Measurements from ENCODE around the gene PPP5C. TPM values are rescaled to one million over a fixed set of nuclear protein-coding genes. Genes with fewer than 3 reads are reported as not detected.
"Not testable (repeated sequence)": the region's sequence is repeated elsewhere in the genome, so short reads cannot be mapped to it uniquely, and the experiment has no call there.

PPP5C gene
- total and polyA plus RNA-seq, 9 of the 15 experiments (the other 6 are each of a cell fraction or from before 2014, with no cell fraction given) = 1.9 to 166 (median 108) TPM

DNA sequence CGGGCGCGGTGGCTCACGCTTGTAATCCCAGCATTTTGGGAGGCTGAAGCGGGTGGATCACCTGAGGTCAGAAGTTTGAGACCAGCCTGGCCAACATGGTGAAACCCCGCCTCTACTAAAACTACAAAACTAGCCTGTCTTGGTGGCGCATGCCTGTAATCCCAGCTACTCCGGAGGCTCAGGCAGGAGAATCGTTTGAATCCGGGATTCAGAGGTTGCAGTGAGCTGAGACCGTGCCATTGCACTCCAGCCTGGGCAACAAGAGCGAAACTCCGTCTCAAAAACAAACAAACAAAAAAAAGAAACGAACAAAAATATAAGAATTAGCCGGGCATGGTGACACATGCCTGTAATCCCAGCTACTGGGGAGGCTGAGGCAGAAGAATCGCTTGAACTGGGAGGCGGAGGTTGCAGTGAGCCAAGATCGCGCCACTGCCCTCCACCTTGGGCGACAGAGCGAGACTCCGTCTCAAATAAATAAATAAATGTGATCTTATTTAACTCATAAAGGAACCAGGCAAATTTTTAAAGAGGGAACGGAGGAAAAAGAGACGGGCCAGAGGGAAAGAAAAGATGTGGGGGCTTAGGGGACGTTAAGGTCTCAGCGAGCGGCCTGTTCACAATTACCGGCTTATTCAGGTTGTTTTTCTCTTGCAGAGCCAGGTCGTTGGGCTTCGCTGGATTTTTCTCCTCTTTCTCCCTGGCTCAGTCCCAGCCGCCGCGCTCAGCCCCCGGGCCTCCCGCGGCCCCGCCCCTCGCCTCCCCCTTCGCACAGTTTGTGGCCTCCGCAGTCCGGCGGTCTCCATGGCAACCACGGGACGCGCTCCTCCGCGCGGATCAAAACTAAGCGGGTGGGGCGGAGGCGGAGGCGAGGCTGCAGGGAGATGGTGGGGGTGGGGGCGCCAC lies 69.2 kb downstream of the PPP5C start (continued):
- TF ChIP-seq, protein P1, sequence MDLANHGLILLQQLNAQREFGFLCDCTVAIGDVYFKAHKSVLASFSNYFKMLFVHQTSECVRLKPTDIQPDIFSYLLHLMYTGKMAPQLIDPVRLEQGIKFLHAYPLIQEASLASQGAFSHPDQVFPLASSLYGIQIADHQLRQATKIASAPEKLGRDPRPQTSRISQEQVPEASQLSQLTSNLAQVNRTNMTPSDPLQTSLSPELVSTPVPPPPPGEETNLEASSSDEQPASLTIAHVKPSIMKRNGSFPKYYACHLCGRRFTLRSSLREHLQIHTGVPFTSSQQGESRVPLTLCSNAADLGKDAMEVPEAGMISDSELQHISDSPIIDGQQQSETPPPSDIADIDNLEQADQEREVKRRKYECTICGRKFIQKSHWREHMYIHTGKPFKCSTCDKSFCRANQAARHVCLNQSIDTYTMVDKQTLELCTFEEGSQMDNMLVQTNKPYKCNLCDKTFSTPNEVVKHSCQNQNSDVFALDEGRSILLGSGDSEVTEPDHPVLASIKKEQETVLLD (IDR thresholded peaks at IDR 0.05) = 0 out of 2 replicates have a peak, but pooled peaks have one; percentile 16
- TF ChIP-seq E2F3 (CRISPR knock-in tag; IDR thresholded peaks at IDR 0.05) = 0 out of 2 replicates have a peak, but pooled peaks have one; percentile 18
- peak; percentile 38; the same call in 1 of the 2 replicates for TF ChIP-seq CHD2 (IDR thresholded peaks at IDR 0.05; ENCODE audit: low read depth, low read length)
- TF ChIP-seq, protein P2, sequence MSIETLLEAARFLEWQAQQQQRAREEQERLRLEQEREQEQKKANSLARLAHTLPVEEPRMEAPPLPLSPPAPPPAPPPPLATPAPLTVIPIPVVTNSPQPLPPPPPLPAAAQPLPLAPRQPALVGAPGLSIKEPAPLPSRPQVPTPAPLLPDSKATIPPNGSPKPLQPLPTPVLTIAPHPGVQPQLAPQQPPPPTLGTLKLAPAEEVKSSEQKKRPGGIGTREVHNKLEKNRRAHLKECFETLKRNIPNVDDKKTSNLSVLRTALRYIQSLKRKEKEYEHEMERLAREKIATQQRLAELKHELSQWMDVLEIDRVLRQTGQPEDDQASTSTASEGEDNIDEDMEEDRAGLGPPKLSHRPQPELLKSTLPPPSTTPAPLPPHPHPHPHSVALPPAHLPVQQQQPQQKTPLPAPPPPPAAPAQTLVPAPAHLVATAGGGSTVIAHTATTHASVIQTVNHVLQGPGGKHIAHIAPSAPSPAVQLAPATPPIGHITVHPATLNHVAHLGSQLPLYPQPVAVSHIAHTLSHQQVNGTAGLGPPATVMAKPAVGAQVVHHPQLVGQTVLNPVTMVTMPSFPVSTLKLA (conservative IDR thresholded peaks at IDR 0.05) = peak; percentile 73 to 87
- peak; percentile 56 for TF ChIP-seq RBFOX2 (IDR thresholded peaks at IDR 0.05; ENCODE audit: low read depth, low read length)
- TF ChIP-seq TOE1 (IDR thresholded peaks at IDR 0.05; ENCODE audit: borderline replicate concordance) = 0 out of 2 replicates have a peak, but pooled peaks have one; percentile 5
- TF ChIP-seq TOE1 (CRISPR knock-in tag; IDR thresholded peaks at IDR 0.05; ENCODE audit: borderline replicate concordance, low read depth) = not testable (repeated sequence)
- 0 out of 2 replicates have a peak, but pooled peaks have one; percentile 38 for TF ChIP-seq MTA3 (IDR thresholded peaks at IDR 0.05; ENCODE audit: borderline replicate concordance)
- TF ChIP-seq DPF2 (IDR thresholded peaks at IDR 0.05) = 0 out of 2 replicates have a peak, but pooled peaks have one; percentile 9
- TF ChIP-seq POLR2G (IDR thresholded peaks at IDR 0.05; ENCODE audit: low read depth, low read length) = peak; percentile 39; the same call in 1 of the 2 replicates
- TF ChIP-seq, protein P3, sequence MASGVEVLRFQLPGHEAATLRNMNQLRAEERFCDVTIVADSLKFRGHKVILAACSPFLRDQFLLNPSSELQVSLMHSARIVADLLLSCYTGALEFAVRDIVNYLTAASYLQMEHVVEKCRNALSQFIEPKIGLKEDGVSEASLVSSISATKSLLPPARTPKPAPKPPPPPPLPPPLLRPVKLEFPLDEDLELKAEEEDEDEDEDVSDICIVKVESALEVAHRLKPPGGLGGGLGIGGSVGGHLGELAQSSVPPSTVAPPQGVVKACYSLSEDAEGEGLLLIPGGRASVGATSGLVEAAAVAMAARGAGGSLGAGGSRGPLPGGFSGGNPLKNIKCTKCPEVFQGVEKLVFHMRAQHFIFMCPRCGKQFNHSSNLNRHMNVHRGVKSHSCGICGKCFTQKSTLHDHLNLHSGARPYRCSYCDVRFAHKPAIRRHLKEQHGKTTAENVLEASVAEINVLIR (CRISPR knock-in tag; IDR thresholded peaks at IDR 0.05) = 0 out of 2 replicates have a peak, but pooled peaks have one; percentile 33
- peak; percentile 55 for TF ChIP-seq ZFX (CRISPR knock-in tag; IDR thresholded peaks at IDR 0.05)
